K562 (cell line): ENCODE data around the gene CRIM1. TPM values are rescaled to one million over a fixed set of nuclear protein-coding genes. Genes with fewer than 3 reads are reported as not detected.

Experiments
- ATAC-seq: fragments of 200-7000 bp; cut with Tn5 transposase; 3 replicates; pipeline ENCODE4 v1.9.1; 2020; ENCODE audit warnings: moderate library complexity
- BruUV-seq: library from RNA; stranded (reverse); fragments of 400-500 nt; replicated peaks from 2 replicates; lab custom pipeline; 2021; lab: Mats Ljungman, UMichigan
- CTCF ChIA-PET: fragments of 300-600 bp; formaldehyde crosslinking; extraction: SDS; loops from one replicate; lab custom pipeline; 2021; ENCODE audit warnings: low intra/inter-chr PET ratio; lab: Yijun Ruan, JAX
- POLR2A ChIA-PET: fragments of 300-600, 350-650 bp; sonication (Branson Sonifier 250); formaldehyde crosslinking; extraction: SDS; loops from one replicate; lab custom pipeline; 2021; ENCODE audit warnings: antibody characterized with exemption, inconsistent platforms; lab: Yijun Ruan, JAX
- DNase-seq, 4 experiments: peaks; one replicate each; pipeline versions ENCODE4 v3.0.0 to v3.0.0-alpha.2; 2011 to 2018; ENCODE audit warnings: low spot score in 3 of 4, mixed read lengths in 3 of 4; ENCODE audit errors: extremely low read depth in 1 of 4
- FAIRE-seq: peaks from 2 replicates; lab custom pipeline; 2011; peaks lifted over from hg19 to GRCh38; lab: Jason Lieb, UNC
- H2AFZ ChIP-seq: 2 replicates; pipeline ENCODE4 v1.6.0; 2011; ENCODE audit warnings: low read depth, low read length, control low read depth, inconsistent platforms
- H3K27ac ChIP-seq: fragments of 200-600 bp; 3 replicates; pipeline ENCODE4 v1.8.0; 2011; ENCODE audit warnings: low read depth, mild to moderate bottlenecking, control low read depth, inconsistent platforms, low read length, moderate library complexity, mixed read lengths; ENCODE audit errors: extremely low read depth
- H3K27me3 ChIP-seq, 2 experiments: fragments of 300-600 bp in 1 of 2; 2 replicates in 1 of 2; 3 replicates in 1 of 2; pipeline versions ENCODE4 v1.6.0 to v1.8.0; 2011; ENCODE audit warnings: inconsistent platforms in 2 of 2, low read length in 2 of 2, mild to moderate bottlenecking in 1 of 2, mixed read lengths in 1 of 2, moderate library complexity in 1 of 2; ENCODE audit not compliant: control insufficient read depth in 2 of 2, insufficient read depth in 2 of 2
- H3K36me3 ChIP-seq: fragments of 300-600 bp; 3 replicates; pipeline ENCODE4 v1.8.0; 2011; ENCODE audit warnings: mild to moderate bottlenecking, low read length, inconsistent platforms; ENCODE audit not compliant: control insufficient read depth, insufficient read depth
- H3K4me1 ChIP-seq, 2 experiments: fragments of 200-600 bp in 1 of 2; replicated peaks in 1 of 2; 2 replicates in 1 of 2; 3 replicates in 1 of 2; pipeline versions ENCODE4 v1.5.1 to v1.8.0; 2011; ENCODE audit warnings: inconsistent platforms in 2 of 2, low read length in 2 of 2, mild to moderate bottlenecking in 1 of 2, mixed read lengths in 1 of 2, moderate library complexity in 1 of 2; ENCODE audit not compliant: control insufficient read depth in 2 of 2, insufficient read depth in 2 of 2
- H3K4me2 ChIP-seq: 2 replicates; pipeline ENCODE4 v1.6.1; 2011; ENCODE audit warnings: low read length, control low read depth, inconsistent platforms, mixed read lengths; ENCODE audit not compliant: insufficient read depth
- H3K4me3 ChIP-seq: fragments of 200-600 bp; sonication (generic), shearing (Covaris generic); 2 replicates; pipeline ENCODE4 v1.5.1; 2016; ENCODE audit warnings: control low read depth, inconsistent platforms
- H3K79me2 ChIP-seq: fragments of 200-600 bp; 3 replicates; pipeline ENCODE4 v1.8.0; 2011; ENCODE audit warnings: low read length, inconsistent platforms; ENCODE audit not compliant: control insufficient read depth, insufficient read depth
- H3K9ac ChIP-seq, 2 experiments: 2 replicates each; pipeline versions ENCODE4 v1.6.0 to v1.6.1; 2011; ENCODE audit warnings: low read depth in 2 of 2, low read length in 2 of 2, control low read depth in 1 of 2, inconsistent platforms in 1 of 2, mild to moderate bottlenecking in 1 of 2, mixed read lengths in 1 of 2; ENCODE audit not compliant: insufficient read depth in 1 of 2
- H3K9me1 ChIP-seq: one replicate; pipeline ENCODE4 v1.6.0; 2011; ENCODE audit warnings: inconsistent platforms, mild to moderate bottlenecking, low read length, moderate library complexity; ENCODE audit not compliant: control insufficient read depth, insufficient read depth
- H3K9me3 ChIP-seq: replicated peaks from 2 replicates; pipeline ENCODE4 v1.5.1; 2011; ENCODE audit warnings: low read depth, low read length, inconsistent platforms; ENCODE audit not compliant: control insufficient read depth, insufficient read depth
- H4K20me1 ChIP-seq: replicated peaks from 2 replicates; pipeline ENCODE4 v1.6.1; 2011; ENCODE audit warnings: low read length, inconsistent platforms, mixed read lengths; ENCODE audit not compliant: control insufficient read depth, insufficient read depth
- E2F5 ChIP-seq: sonication (generic); formaldehyde crosslinking; IDR thresholded peaks from 2 replicates; pipeline ENCODE4 v1.8.0; 2022; ENCODE audit warnings: mild to moderate bottlenecking, missing genetic modification reagents
- ETS1 ChIP-seq: conservative IDR thresholded peaks from 2 replicates; pipeline ENCODE4 v1.6.1; 2011; ENCODE audit warnings: low read depth, mild to moderate bottlenecking, low read length; ENCODE audit not compliant: control insufficient read depth
- ETV6 ChIP-seq, 3 experiments: fragments of 150-350 bp in 1 of 3; sonication (generic) in 1 of 3; formaldehyde crosslinking in 1 of 3; IDR thresholded peaks; 2 replicates each; pipeline versions ENCODE4 v1.6.1 to v1.8.0; 2014 to 2022; ENCODE audit warnings: borderline replicate concordance in 2 of 3, low read depth in 2 of 3, antibody characterized with exemption in 1 of 3, low read length in 1 of 3, mild to moderate bottlenecking in 1 of 3, missing genetic modification reagents in 1 of 3
- GTF3C2 ChIP-seq: IDR thresholded peaks from 3 replicates; pipeline ENCODE4 v1.6.1; 2011; ENCODE audit warnings: borderline replicate concordance, mild to moderate bottlenecking, moderate library complexity; ENCODE audit not compliant: insufficient read length; ENCODE audit errors: extremely low read depth
- HNRNPL ChIP-seq: fragments of 200-400 bp; formaldehyde crosslinking; IDR thresholded peaks from 2 replicates; pipeline ENCODE4 v1.6.1; 2017; ENCODE audit warnings: low read depth, mild to moderate bottlenecking, low read length
- HOXB6 ChIP-seq: fragments of 250-450 bp; sonication (Bioruptor Pico); IDR thresholded peaks from 2 replicates; pipeline ENCODE4 v1.5.1; 2022; ENCODE audit warnings: mild to moderate bottlenecking, borderline replicate concordance
- IRF9 ChIP-seq: fragments of 450-650 bp; IDR thresholded peaks from 2 replicates; pipeline ENCODE4 v1.6.1; 2016; ENCODE audit warnings: missing biosample characterization, missing genetic modification characterization
- MED1 ChIP-seq: sonication (generic); formaldehyde crosslinking; IDR thresholded peaks from 2 replicates; pipeline ENCODE4 v1.8.1; 2023; ENCODE audit warnings: missing genetic modification reagents, borderline replicate concordance
- MYBL2 ChIP-seq, 2 experiments: fragments of 450-650 bp in 1 of 2; sonication (generic) in 1 of 2; formaldehyde crosslinking in 1 of 2; IDR thresholded peaks; 2 replicates each; pipeline versions ENCODE4 v1.6.1 to v1.8.1; 2017 to 2022; ENCODE audit warnings: borderline replicate concordance in 1 of 2, inconsistent platforms in 1 of 2, low read depth in 1 of 2, mild to moderate bottlenecking in 1 of 2, missing genetic modification reagents in 1 of 2, moderate library complexity in 1 of 2
- PCBP2 ChIP-seq: fragments of 200-400 bp; formaldehyde crosslinking; IDR thresholded peaks from 2 replicates; pipeline ENCODE4 v1.6.1; 2018; ENCODE audit warnings: low read length, low read depth, mild to moderate bottlenecking, moderate library complexity; ENCODE audit not compliant: poor library complexity, severe bottlenecking
- RBM22 ChIP-seq: fragments of 200-400 bp; formaldehyde crosslinking; IDR thresholded peaks from 2 replicates; pipeline ENCODE4 v1.6.1; 2018; ENCODE audit warnings: low read length, low read depth; ENCODE audit not compliant: poor library complexity, severe bottlenecking
- SNRNP70 ChIP-seq: fragments of 200-400 bp; formaldehyde crosslinking; optimal IDR thresholded peaks from 2 replicates; pipeline ENCODE3; 2017; ENCODE audit warnings: low read depth, low read length
- ZNF274 ChIP-seq: IDR thresholded peaks from 2 replicates; pipeline ENCODE4 v1.6.1; 2011; ENCODE audit warnings: low read depth, mild to moderate bottlenecking, low read length, moderate library complexity, borderline replicate concordance
- ZNF431 ChIP-seq: sonication (generic); formaldehyde crosslinking; IDR thresholded peaks from 2 replicates; pipeline ENCODE4 v1.8.0; 2022; ENCODE audit warnings: mild to moderate bottlenecking, missing genetic modification reagents
- WGBS: fragments of 100-300 bp; shearing (Covaris generic); methylation state at CpG from one replicate; pipeline ENCODE4 v1.1.6; 2016; ENCODE audit warnings: low coverage, mixed read lengths; ENCODE audit not compliant: insufficient coverage; ENCODE audit errors: missing lambda C conversion rate; 5-methylcytosine and 5-hydroxymethylcytosine counted together
- in situ Hi-C: fragments of 300-500 bp; cut with MboI; formaldehyde crosslinking; loops from 4 replicates; pipeline ENCODE4 v1.15.0; 2018; ENCODE audit warnings: inconsistent platforms, mixed read lengths
- intact Hi-C: fragments of 100-400 bp; cut with micrococcal nuclease; formaldehyde crosslinking; loops from 2 replicates; pipeline ENCODE4 v1.14.2; 2022
- polyA plus RNA-seq, 8 experiments: library from polyadenylated mRNA; depleted of rRNA in 4 of 8; stranded (reverse) in 5 of 8; unstranded in 3 of 8; fragments of >200 nt; fragmentation: Nextera tagmentation in 2 of 8; fragmentation: Illumina TruSeq in 1 of 8; extraction: Ambion mirVana in 2 of 8; extraction: Trizol in 1 of 8; gene quantifications; 2 replicates each; pipeline versions ENCODE4 v1.2.1 to v1.2.3, GENCODE V29; 2011 to 2014; ENCODE audit warnings: inconsistent platforms in 1 of 8, missing spikeins in 1 of 8
- total RNA-seq, 7 experiments: library from RNA; depleted of rRNA in 6 of 7; stranded (reverse); fragments of >200 nt in 6 of 7; fragmentation: Illumina TruSeq in 2 of 7; extraction: Trizol in 2 of 7; gene quantifications; 2 replicates each; pipeline versions ENCODE4 v1.2.1 to v1.2.3, GENCODE V29; 2011 to 2021; ENCODE audit warnings: low replicate concordance in 1 of 7

CRIM1 gene
- total and polyA plus RNA-seq, 9 of the 15 experiments (the other 6 are each of a cell fraction or from before 2014, with no cell fraction given): 0.01 to 0.36 (median 0.06) TPM; not detected in 1

- no peak for TF ChIP-seq ETS1
- no peak for TF ChIP-seq E2F5 (CRISPR knock-in tag)
- no peak for TF ChIP-seq MED1 (CRISPR knock-in tag)
- TF ChIP-seq SNRNP70: no peak
- no peak for TF ChIP-seq ZNF431 (CRISPR knock-in tag)
These were observed 217.1 kb downstream of the CRIM1 start (continued) for GRCh38 chr2:36572719-36573059.

- Histone ChIP-seq H3K9ac (no peak overlapping the region), H3K4me1 (no peaks in the 10 kb centered on the region; a peak in 1 of 5 replicates), H3K27ac (no peak overlapping the region), H4K20me1 (no peaks in the 10 kb centered on the region), H3K4me2 (no peak overlapping the region), H3K9me3 (no peaks in the 10 kb centered on the region), H3K4me3 (no peak overlapping the region), H3K27me3 (no peaks in the 10 kb centered on the region), H2AFZ (no peak overlapping the region), H3K36me3 (peaks cover 20% of the 10 kb centered on the region), H3K9me1 (no peaks in the 10 kb centered on the region), H3K79me2 (no peaks in the 10 kb centered on the region)
- ChIA-PET CTCF (no interaction called here), POLR2A (interaction anchor here (1.3 kb wide), 1 partner anchor 9 kb away, joined by 3 read pairs; no protein-coding TSS in a partner anchor)
- intact Hi-C loops (no loop called here), in situ Hi-C loops (no loop called here)
- WGBS: 85% methylated on average over 1 of the region's 1 CpG
- BruUV-seq: no TSS peak
- DNase-seq (no peak), ATAC-seq (no peak), FAIRE-seq (no peak)
- TF ChIP-seq ETV6 (IDR thresholded peaks at IDR 0.05; ENCODE audit: borderline replicate concordance in 1 of 2, low read depth in 2 of 2, low read length in 1 of 2) (no peak), ETV6 (CRISPR knock-in tag; IDR thresholded peaks at IDR 0.05; ENCODE audit: borderline replicate concordance) (no peak), MYBL2 (IDR thresholded peaks at IDR 0.05; ENCODE audit: low read depth) (no peak), MYBL2 (CRISPR knock-in tag; IDR thresholded peaks at IDR 0.05; ENCODE audit: borderline replicate concordance) (no peak), GTF3C2 (no peak), RBM22 (no peak), IRF9 (no peak), PCBP2 (no peak), ZNF274 (no peak), HOXB6 (CRISPR knock-in tag) (no peak), HNRNPL (no peak)
These were observed 217.6 kb downstream of the CRIM1 start for GRCh38 chr2:36573165-36573564.
